HL-60 (cell line): Measurements from ENCODE around the gene LIPC.

Source experiments
- POLR2AphosphoS5 ChIP-seq: IDR thresholded peaks from 2 replicates; pipeline ENCODE4 v1.6.1; 2012; ENCODE audit warnings: low read depth
- TF ChIP-seq, protein P1 (sequence below): IDR thresholded peaks from one replicate; pipeline ENCODE4 v1.5.1; 2011; ENCODE audit warnings: low read length, control low read depth, inconsistent platforms; ENCODE audit not compliant: insufficient read depth

DNA sequence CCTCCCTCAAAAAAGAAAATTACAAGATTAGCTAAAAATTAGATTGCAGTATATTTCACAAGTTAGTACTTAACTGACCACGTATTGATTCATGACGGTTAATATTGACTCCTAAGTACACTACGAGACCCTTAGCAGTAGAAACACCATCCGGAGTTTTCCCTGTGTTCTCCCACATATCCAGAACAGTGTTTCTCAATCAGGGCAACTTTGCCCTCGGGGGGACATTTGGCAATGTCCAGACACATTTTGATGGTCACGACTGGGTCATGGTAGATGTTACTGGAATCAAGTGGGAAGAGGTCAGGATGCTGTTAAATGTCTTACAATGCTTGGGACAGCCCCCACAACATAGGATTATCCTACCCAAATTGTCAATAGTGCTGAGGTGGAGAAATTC is 40.7 kb upstream of the LIPC start:
- TF ChIP-seq, protein P1, sequence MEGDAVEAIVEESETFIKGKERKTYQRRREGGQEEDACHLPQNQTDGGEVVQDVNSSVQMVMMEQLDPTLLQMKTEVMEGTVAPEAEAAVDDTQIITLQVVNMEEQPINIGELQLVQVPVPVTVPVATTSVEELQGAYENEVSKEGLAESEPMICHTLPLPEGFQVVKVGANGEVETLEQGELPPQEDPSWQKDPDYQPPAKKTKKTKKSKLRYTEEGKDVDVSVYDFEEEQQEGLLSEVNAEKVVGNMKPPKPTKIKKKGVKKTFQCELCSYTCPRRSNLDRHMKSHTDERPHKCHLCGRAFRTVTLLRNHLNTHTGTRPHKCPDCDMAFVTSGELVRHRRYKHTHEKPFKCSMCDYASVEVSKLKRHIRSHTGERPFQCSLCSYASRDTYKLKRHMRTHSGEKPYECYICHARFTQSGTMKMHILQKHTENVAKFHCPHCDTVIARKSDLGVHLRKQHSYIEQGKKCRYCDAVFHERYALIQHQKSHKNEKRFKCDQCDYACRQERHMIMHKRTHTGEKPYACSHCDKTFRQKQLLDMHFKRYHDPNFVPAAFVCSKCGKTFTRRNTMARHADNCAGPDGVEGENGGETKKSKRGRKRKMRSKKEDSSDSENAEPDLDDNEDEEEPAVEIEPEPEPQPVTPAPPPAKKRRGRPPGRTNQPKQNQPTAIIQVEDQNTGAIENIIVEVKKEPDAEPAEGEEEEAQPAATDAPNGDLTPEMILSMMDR: no peak
- no peak for TF ChIP-seq POLR2AphosphoS5
